Neural crest cell (in vitro differentiated cells): ENCODE measurements around the gene COL6A1. TPM values are rescaled to one million over a fixed set of nuclear protein-coding genes. Genes with fewer than 3 reads are reported as not detected.
"Not testable (repeated sequence)": the region's sequence is repeated elsewhere in the genome, so short reads cannot be mapped to it uniquely, and the experiment has no call there.

Source experiments
- DNase-seq: peaks from one replicate; pipeline ENCODE4 v3.0.0; 2021; ENCODE audit warnings: low read depth, mixed read lengths, low spot score
- H3K27ac Mint-ChIP-seq: one replicate; pipeline ENCODE4 v1.8.0; 2021; ENCODE audit warnings: mild to moderate bottlenecking, mixed read lengths; ENCODE audit not compliant: unreplicated experiment
- H3K27me3 Mint-ChIP-seq: 2 replicates; pipeline ENCODE4 v1.8.0; 2021; ENCODE audit warnings: low read depth, mild to moderate bottlenecking, mixed read lengths
- H3K36me3 Mint-ChIP-seq: 2 replicates; pipeline ENCODE4 v1.8.0; 2021; ENCODE audit warnings: low read depth, mild to moderate bottlenecking, mixed read lengths
- H3K4me1 Mint-ChIP-seq: 2 replicates; pipeline ENCODE4 v1.8.0; 2021; ENCODE audit warnings: mixed read lengths
- H3K4me3 Mint-ChIP-seq: one replicate; pipeline ENCODE4 v1.8.0; 2021; ENCODE audit warnings: mild to moderate bottlenecking, mixed read lengths
- H3K9me3 Mint-ChIP-seq: 2 replicates; pipeline ENCODE4 v1.8.0; 2021; ENCODE audit warnings: mixed read lengths
- total RNA-seq: library from RNA; stranded (reverse); gene quantifications from 2 replicates; pipeline ENCODE4 v1.2.1, GENCODE V29; 2021
- TF ChIP-seq, protein P1 (sequence below): fragments of 200-600 bp; sonication (generic); conservative IDR thresholded peaks from 2 replicates; pipeline ENCODE4 v1.5.0; 2021; ENCODE audit warnings: antibody characterized with exemption, mild to moderate bottlenecking

The COL6A1 gene
- total RNA-seq, 1 donor from 2014 or later: 120 TPM

DNA sequence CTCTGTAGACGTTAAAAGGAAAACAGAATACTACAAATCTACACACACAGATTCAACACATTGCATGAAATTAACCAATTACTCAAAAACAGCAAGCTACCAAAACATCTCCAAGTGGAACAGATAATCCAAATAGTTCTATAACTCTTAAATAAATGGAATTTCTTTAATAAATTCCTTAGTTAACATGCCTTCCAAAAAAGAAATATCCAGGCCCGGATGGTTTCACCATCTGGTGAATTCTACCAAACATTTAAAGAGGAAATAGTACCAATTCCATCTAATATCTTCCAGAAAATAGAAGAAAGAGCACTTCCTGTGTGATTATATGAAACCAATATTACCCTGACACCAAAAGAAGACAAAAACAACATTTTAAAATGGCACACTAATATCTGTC lies 63.6 kb downstream of the COL6A1 start:
- TF ChIP-seq, protein P1, sequence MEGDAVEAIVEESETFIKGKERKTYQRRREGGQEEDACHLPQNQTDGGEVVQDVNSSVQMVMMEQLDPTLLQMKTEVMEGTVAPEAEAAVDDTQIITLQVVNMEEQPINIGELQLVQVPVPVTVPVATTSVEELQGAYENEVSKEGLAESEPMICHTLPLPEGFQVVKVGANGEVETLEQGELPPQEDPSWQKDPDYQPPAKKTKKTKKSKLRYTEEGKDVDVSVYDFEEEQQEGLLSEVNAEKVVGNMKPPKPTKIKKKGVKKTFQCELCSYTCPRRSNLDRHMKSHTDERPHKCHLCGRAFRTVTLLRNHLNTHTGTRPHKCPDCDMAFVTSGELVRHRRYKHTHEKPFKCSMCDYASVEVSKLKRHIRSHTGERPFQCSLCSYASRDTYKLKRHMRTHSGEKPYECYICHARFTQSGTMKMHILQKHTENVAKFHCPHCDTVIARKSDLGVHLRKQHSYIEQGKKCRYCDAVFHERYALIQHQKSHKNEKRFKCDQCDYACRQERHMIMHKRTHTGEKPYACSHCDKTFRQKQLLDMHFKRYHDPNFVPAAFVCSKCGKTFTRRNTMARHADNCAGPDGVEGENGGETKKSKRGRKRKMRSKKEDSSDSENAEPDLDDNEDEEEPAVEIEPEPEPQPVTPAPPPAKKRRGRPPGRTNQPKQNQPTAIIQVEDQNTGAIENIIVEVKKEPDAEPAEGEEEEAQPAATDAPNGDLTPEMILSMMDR: no peak
- no peaks in the 10 kb centered on the region for H3K36me3 Mint-ChIP-seq

DNA sequence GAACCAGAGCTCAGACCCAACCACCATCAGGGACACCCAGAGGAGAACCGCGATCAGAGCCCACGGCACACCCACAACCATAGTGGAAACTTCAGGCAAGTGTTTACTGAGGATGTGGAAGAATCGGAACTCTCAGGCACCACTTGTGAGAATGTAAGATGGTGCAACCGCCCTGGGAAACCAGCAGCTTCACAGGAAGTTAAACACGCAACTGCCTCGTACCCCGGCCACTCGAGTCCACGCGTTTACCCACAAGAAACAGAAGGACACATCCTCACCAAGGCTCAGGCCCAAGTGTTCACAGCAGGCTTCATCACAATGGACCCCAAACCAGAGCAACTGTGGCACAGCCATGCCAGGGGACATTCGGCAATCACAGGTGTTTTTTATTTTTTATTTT lies 64.9 kb downstream of the COL6A1 start:
- TF ChIP-seq, protein P1: no peak
- Mint-ChIP-seq H3K27ac (no peak overlapping the region), H3K4me1 (peaks cover 4% of the 10 kb centered on the region), H3K4me3 (no peak overlapping the region), H3K27me3 (no peaks in the 10 kb centered on the region), H3K9me3 (no peaks in the 10 kb centered on the region), H3K36me3 (no peaks in the 10 kb centered on the region)
- no peak for DNase-seq

More for the DNA sequence above, 63.6 kb downstream of the COL6A1 start:
- H3K4me1 Mint-ChIP-seq: peaks cover 4% of the 10 kb centered on the region
- no peaks in the 10 kb centered on the region for H3K27me3 Mint-ChIP-seq
- no peaks in the 10 kb centered on the region for H3K9me3 Mint-ChIP-seq
- no peak overlapping the region for H3K4me3 Mint-ChIP-seq
- DNase-seq: no peak
- H3K27ac Mint-ChIP-seq: no peak overlapping the region

DNA sequence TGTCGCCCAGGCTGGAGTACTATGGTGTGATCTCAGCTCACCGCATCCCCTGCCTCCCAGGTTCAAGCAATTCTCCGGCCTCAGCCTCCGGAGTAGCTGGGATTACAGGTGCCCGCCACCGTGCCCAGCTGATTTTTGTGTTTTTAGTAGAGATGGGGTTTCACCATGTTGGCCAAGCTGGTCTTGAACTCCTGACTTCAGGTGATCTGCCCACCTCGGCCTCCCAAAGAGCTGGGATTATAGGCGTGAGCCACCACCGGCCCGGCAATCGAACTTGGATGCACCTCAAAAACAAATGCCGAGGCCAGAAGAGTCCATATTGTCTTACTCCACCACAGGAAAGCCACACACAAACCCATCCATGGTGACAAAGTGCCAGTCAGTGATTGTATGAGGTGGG lies 65.3 kb downstream of the COL6A1 start:
- H3K4me1 Mint-ChIP-seq: not testable (repeated sequence)

DNA sequence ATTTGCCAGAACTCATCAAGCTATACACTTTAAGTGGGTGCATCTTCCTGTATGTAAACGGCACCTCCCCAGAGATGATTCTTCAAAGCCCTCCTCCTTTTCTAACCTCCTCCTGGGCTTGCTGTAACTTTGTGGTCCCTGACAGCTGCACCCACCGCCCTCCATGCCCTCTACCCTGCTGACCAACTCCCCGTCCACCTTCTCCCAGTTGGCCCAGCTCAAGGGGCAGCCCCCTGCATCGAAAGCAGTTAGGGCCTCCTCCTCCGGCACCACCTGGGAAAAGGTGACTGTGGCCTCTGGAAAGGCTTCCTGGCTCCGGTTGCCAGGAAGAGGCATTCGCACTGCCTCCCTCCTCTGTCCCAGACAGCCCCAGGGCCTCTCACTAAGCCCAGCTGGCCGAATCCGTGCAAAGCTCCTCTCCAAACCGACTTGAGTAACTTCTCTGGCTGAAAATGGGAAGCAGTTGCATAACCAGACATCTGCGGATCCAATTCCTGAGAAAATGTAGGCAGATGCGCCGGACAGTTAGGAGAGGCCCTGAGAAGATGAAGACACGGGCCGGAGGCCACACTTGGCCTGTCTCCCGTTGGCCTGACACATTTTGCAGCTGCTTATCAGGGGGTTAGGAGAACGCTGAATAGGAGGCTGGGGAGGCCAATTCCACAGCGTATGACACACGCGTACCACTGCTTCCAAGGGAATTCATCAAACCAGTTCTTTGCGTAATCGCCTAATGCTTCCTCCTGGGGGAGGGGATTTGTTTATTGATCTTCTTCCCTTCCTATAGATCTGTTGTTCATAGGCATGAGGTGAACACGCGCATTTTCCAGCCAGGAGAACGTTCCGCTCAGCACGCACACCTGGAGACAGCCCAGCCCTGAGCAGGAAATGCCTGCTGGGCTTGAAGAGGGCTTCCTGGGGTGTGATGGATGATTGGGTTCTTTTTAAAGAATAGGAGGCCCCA lies 67.6 kb downstream of the COL6A1 start:
- TF ChIP-seq, protein P1: no peak
- DNase-seq: no peak
- H3K27ac Mint-ChIP-seq: no peak overlapping the region
- no peaks in the 10 kb centered on the region for H3K9me3 Mint-ChIP-seq
- no peaks in the 10 kb centered on the region for H3K27me3 Mint-ChIP-seq
- H3K36me3 Mint-ChIP-seq: no peaks in the 10 kb centered on the region
- no peak overlapping the region for H3K4me3 Mint-ChIP-seq
- peaks cover 8% of the 10 kb centered on the region for H3K4me1 Mint-ChIP-seq

More for the DNA sequence above, 65.3 kb downstream of the COL6A1 start:
- H3K27ac Mint-ChIP-seq, DNase-seq, H3K36me3 Mint-ChIP-seq, H3K27me3 Mint-ChIP-seq, H3K4me3 Mint-ChIP-seq, H3K9me3 Mint-ChIP-seq: not testable (repeated sequence)

DNA sequence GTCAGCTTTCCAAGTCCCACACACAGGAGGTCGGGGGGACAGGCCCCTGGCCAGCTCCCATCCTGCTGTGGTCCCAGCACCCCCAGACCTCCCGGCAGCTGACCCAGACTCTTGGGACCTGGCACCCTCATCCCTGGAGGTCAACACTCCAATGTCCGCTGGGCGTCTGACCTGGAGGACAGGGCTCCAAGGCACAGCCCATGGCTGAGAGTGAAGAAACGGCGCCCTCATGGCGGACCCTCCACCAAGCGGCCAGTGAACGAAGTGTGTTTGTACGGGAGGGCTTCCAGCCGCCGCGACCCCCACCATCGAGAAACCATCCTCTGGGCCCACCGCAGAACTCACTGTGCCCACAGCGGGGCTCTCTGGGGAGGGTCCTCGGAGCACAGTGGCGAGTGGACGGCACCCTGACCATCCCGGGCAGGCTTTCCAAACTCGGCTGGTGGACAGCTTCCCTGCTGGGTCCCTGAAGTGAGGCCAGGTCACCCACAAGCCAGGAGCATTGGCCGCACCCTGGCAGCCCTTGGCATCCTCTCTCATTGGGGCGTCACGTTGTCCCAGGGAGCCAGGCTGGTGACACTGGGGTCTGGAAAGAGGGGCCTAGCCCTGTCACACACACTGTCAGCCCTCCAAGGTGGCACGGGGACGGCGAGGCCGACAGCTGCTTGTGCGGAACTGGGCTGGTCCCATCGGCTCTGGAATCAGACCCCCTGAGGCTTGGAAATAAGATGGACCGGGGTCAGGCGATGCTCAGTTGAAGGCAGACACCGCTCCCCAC lies 68.5 kb downstream of the COL6A1 start:
- Mint-ChIP-seq H3K4me3 (no peak overlapping the region), H3K36me3 (no peaks in the 10 kb centered on the region)

More for the DNA sequence above, 68.5 kb downstream of the COL6A1 start:
- no peak for DNase-seq
- Mint-ChIP-seq H3K27me3 (no peaks in the 10 kb centered on the region), H3K27ac (no peak overlapping the region), H3K9me3 (no peaks in the 10 kb centered on the region), H3K4me1 (peaks cover 11% of the 10 kb centered on the region)
- TF ChIP-seq, protein P1: no peak
